Hepatocyte (in vitro differentiated cells): Measurements from ENCODE around the gene NFIX. TPM values are rescaled to one million over a fixed set of nuclear protein-coding genes. Genes with fewer than 3 reads are reported as not detected.

Source experiments
- DNase-seq: peaks from one replicate; pipeline ENCODE4 v3.0.0-alpha.2; 2016; ENCODE audit warnings: low spot score
- H2AFZ ChIP-seq: fragments of 200-600 bp; sonication (generic); 2 replicates; pipeline ENCODE4 v1.6.0; 2016; ENCODE audit warnings: antibody characterized with exemption, mild to moderate bottlenecking
- H3K27ac ChIP-seq: fragments of 200-600 bp; sonication (generic); 2 replicates; pipeline ENCODE4 v1.5.1; 2016; ENCODE audit warnings: mild to moderate bottlenecking
- H3K27me3 ChIP-seq: fragments of 200-600 bp; sonication (generic); 2 replicates; pipeline ENCODE4 v1.6.1; 2016
- H3K36me3 ChIP-seq: fragments of 200-600 bp; sonication (generic); replicated peaks from 2 replicates; pipeline ENCODE4 v1.5.1; 2016; ENCODE audit warnings: low read depth; ENCODE audit not compliant: insufficient read depth
- H3K4me1 ChIP-seq: fragments of 200-600 bp; sonication (generic); 2 replicates; pipeline ENCODE4 v1.5.1; 2016; ENCODE audit warnings: mild to moderate bottlenecking, moderate library complexity; ENCODE audit not compliant: insufficient read depth
- H3K4me2 ChIP-seq: fragments of 200-600 bp; sonication (generic); 2 replicates; pipeline ENCODE4 v1.6.0; 2016
- H3K4me3 ChIP-seq: fragments of 200-600 bp; sonication (generic); 2 replicates; pipeline ENCODE4 v1.5.1; 2016; ENCODE audit warnings: mild to moderate bottlenecking
- H3K79me2 ChIP-seq: fragments of 200-600 bp; sonication (generic); 2 replicates; pipeline ENCODE4 v1.6.0; 2017; ENCODE audit warnings: mild to moderate bottlenecking
- H3K9me2 ChIP-seq: fragments of 200-600 bp; sonication (generic); replicated peaks from 2 replicates; pipeline ENCODE4 v1.6.0; 2017; ENCODE audit warnings: mild to moderate bottlenecking; ENCODE audit not compliant: insufficient read depth
- H3K9me3 ChIP-seq: fragments of 200-600 bp; sonication (generic); 2 replicates; pipeline ENCODE4 v1.5.1; 2016; ENCODE audit warnings: low read depth, mild to moderate bottlenecking
- H4K20me1 ChIP-seq: fragments of 200-600 bp; sonication (generic); 2 replicates; pipeline ENCODE4 v1.6.0; 2016; ENCODE audit warnings: mild to moderate bottlenecking; ENCODE audit not compliant: insufficient read depth, poor library complexity, severe bottlenecking
- EZH2 ChIP-seq: fragments of 200-600 bp; sonication (generic); IDR thresholded peaks from 2 replicates; pipeline ENCODE4 v1.6.1; 2016; ENCODE audit warnings: antibody characterized with exemption, mild to moderate bottlenecking, borderline replicate concordance
- EZH2phosphoT487 ChIP-seq: fragments of 200-600 bp; sonication (generic); IDR thresholded peaks from one replicate; pipeline ENCODE4 v1.6.1; 2018; ENCODE audit warnings: antibody characterized with exemption, mild to moderate bottlenecking, low read depth, moderate library complexity; ENCODE audit not compliant: unreplicated experiment, severe bottlenecking
- WGBS: methylation state at CpG from one replicate; pipeline ENCODE4 v1.1.6; 2016; ENCODE audit warnings: low lambda C conversion rate; ENCODE audit errors: missing lambda C conversion rate; 5-methylcytosine and 5-hydroxymethylcytosine counted together
- polyA plus RNA-seq: library from polyadenylated mRNA; unstranded; fragments of >200 nt; fragmentation: Nextera tagmentation; extraction: Ambion mirVana; gene quantifications from 2 replicates; pipeline ENCODE4 v1.2.1, GENCODE V29; 2016
- total RNA-seq: library from RNA; depleted of rRNA; stranded (reverse); fragments of >200 nt; gene quantifications from 2 replicates; pipeline ENCODE4 v1.2.3, GENCODE V29; 2014
- TF ChIP-seq, protein P1 (sequence below): fragments of 200-600 bp; sonication (generic); IDR thresholded peaks from 2 replicates; pipeline ENCODE4 v1.5.1; 2016; ENCODE audit warnings: antibody characterized with exemption, mild to moderate bottlenecking; ENCODE audit not compliant: poor library complexity

NFIX gene
- total and polyA plus RNA-seq, 2 experiments from 2014 or later, result 10.2 to 12.8 TPM

- TF ChIP-seq EZH2, result no peak
- TF ChIP-seq EZH2phosphoT487, result no peak
- TF ChIP-seq, protein P1, sequence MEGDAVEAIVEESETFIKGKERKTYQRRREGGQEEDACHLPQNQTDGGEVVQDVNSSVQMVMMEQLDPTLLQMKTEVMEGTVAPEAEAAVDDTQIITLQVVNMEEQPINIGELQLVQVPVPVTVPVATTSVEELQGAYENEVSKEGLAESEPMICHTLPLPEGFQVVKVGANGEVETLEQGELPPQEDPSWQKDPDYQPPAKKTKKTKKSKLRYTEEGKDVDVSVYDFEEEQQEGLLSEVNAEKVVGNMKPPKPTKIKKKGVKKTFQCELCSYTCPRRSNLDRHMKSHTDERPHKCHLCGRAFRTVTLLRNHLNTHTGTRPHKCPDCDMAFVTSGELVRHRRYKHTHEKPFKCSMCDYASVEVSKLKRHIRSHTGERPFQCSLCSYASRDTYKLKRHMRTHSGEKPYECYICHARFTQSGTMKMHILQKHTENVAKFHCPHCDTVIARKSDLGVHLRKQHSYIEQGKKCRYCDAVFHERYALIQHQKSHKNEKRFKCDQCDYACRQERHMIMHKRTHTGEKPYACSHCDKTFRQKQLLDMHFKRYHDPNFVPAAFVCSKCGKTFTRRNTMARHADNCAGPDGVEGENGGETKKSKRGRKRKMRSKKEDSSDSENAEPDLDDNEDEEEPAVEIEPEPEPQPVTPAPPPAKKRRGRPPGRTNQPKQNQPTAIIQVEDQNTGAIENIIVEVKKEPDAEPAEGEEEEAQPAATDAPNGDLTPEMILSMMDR, result no peak
- 96% methylated on average over 5 of the region's 5 CpGs for WGBS
These were observed 71.0 kb downstream of the NFIX start for GRCh38 chr19:13066226-13066625.

GRCh38 chr19:13066933-13067807 lies 71.9 kb downstream of the NFIX start:
- H3K4me3 ChIP-seq, result no peak overlapping the region
- no peaks in the 10 kb centered on the region for H3K9me2 ChIP-seq
- peaks cover 2% of the 10 kb centered on the region for H4K20me1 ChIP-seq
- peak; percentile 44 for DNase-seq
- no peak overlapping the region for H3K4me2 ChIP-seq
- no peak overlapping the region for H2AFZ ChIP-seq
- no peaks in the 10 kb centered on the region for H3K79me2 ChIP-seq
- H3K4me1 ChIP-seq, result peaks cover 23% of the 10 kb centered on the region
- H3K27ac ChIP-seq, result no peak overlapping the region
- 82% methylated on average over 17 of the region's 17 CpGs for WGBS
- peaks cover 17% of the 10 kb centered on the region for H3K27me3 ChIP-seq
- TF ChIP-seq, protein P1, result no peak
- no peak for TF ChIP-seq EZH2phosphoT487
- no peak for TF ChIP-seq EZH2
- no peaks in the 10 kb centered on the region for H3K9me3 ChIP-seq
- no peaks in the 10 kb centered on the region for H3K36me3 ChIP-seq

More at GRCh38 chr19:13066226-13066625, 71.0 kb downstream of the NFIX start:
- no peak overlapping the region for H3K4me3 ChIP-seq
- no peak overlapping the region for H2AFZ ChIP-seq
- H3K4me2 ChIP-seq, result no peak overlapping the region
- H3K36me3 ChIP-seq, result no peaks in the 10 kb centered on the region
- no peaks in the 10 kb centered on the region for H3K79me2 ChIP-seq
- H3K27me3 ChIP-seq, result peaks cover 24% of the 10 kb centered on the region
- H3K9me3 ChIP-seq, result no peaks in the 10 kb centered on the region
- H3K9me2 ChIP-seq, result no peaks in the 10 kb centered on the region
- DNase-seq, result no peak
- H4K20me1 ChIP-seq, result peaks cover 2% of the 10 kb centered on the region
- no peak overlapping the region for H3K27ac ChIP-seq
- peaks cover 28% of the 10 kb centered on the region for H3K4me1 ChIP-seq

GRCh38 chr19:13068085-13068846 lies 73.0 kb downstream of the NFIX start:
- no peak for DNase-seq
- Histone ChIP-seq H3K4me2 (no peak overlapping the region), H3K36me3 (no peaks in the 10 kb centered on the region), H3K27me3 (peaks cover 6% of the 10 kb centered on the region), H4K20me1 (peaks cover 2% of the 10 kb centered on the region), H3K9me3 (no peaks in the 10 kb centered on the region), H3K79me2 (no peaks in the 10 kb centered on the region), H3K4me3 (no peak overlapping the region), H3K27ac (no peak overlapping the region), H3K9me2 (no peaks in the 10 kb centered on the region), H3K4me1 (peaks cover 23% of the 10 kb centered on the region), H2AFZ (no peak overlapping the region)
- TF ChIP-seq EZH2, result no peak
- TF ChIP-seq, protein P1, result no peak
- no peak for TF ChIP-seq EZH2phosphoT487
- WGBS, result 69% methylated on average over 5 of the region's 6 CpGs
